GM18498 (cell line): ENCODE measurements around the gene RTL1.

ENCODE experiments used
- ATAC-seq: cut with Tn5 transposase; IDR thresholded peaks from one replicate; pipeline ENCODE4 v1.9.1; 2021; ENCODE audit warnings: mild to moderate bottlenecking, moderate library complexity; ENCODE audit not compliant: unreplicated experiment

Gene RTL1

DNA sequence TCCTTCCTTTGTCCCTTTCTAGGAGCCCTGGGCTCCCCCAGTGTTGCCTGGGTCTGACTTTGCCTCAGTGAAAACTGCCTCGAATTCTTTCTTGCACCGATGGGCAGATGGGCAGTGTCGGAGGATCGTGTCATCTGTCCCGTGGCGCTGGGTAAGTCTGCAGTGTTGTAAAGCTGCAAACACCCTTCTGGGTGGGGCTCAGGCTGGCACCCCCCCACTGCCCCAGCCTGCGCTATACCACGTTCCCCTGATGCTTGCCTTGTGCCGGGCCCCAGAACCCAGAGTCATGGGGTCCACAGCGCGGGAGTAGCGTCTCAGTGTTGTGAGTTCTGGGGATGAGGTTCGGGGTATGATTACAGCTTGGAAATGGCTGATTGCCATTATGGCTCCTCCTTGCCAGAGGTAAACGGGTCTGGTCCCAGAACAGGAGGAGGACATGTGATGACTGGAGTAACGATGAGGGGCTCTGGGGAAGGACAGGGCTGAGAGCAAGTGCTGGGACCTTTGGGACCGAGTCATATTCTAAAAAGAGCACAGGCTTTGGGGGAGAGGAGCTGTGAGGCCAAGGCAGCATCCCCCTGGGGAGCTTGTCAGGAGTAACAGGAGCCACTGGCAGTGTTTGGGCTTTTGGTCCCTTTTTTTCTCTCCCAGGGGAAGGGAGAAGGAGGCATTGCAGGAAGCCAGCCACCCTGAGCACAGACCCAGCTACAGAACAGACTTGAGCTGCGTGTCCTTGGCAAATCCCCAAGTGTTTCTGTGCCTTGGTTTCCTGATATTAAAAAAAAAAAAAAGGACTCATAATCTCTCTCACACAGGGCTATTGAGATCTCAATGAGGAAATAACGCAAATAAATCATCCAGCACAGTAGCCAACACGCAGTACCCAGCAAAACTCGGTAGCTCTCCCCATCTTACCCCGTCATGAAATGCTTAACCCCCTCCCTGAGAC is 4.3 kb downstream of the RTL1 start:
- ATAC-seq: no peak

DNA sequence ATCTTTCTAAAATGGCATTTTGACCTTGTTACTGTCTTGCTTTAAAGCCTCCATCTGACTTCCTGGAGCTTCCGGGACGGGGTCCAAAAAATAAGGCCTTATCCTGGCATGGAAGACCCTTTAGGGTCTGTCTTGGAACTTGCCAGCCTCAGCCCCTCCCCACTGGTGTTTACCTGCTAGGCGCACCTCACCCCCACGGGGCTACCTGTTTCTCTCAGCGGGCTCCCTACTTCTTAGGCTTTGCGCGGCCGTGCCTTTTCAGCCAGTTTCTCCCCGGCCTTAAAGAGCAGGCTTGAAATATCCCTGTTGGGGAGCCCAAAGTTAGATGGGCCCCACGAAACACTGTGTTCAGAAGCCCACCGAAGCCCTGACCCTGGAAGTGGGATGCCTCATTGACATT is 5.1 kb downstream of the RTL1 start:
- no peak for ATAC-seq

DNA sequence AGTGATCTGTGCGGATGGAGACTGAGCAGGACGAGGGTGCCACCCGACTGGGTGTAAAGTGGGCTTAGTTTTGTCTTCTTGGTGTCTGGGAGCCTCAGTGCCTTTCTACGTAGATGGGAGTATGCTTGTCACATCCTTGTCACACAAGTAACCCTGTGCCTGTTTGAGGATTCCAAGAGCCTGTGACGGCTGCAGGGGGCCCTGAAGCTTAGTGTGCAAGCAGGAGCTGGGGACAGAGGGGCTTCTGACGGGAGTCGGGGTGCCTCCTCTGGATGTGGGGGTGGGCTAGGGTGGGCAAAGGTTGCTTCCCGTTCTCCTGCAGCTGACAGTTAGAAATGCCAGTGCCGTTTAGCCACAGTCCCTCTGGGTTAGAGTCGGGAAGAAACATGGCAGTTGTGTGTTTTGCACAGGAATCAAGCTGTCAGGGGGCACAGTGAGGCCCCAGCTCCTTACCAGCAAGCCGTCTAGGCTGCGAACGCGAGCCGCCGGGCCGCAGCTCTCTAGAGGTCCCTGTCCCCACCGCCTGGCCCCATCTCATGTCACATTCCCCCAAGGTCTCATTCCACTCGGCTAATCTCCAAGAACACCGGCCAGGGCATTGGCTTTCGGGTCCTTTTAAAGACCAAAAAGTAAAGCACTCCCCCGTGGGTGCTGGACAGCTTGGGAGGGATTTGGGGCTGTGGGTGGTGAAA is 7.0 kb downstream of the RTL1 start:
- ATAC-seq: no peak

DNA sequence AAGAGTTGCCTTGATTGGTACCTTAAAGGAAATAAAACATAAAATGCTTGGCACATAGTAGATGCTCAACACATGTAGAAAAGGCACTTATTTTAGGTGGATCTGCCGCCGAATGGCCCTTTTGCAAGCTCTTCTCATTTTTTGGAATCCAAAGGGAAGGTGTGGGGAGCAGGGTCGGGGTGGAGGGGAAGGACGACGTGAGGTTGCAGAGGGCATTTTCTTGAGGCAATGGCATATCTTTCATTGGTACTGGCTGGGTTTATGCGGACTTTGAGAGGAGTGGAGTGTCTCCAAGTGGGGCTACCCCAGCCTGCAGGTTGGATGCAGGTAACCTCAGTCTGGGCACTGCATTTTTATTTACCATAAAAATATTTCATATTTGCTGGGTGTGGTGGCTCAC is 8.1 kb downstream of the RTL1 start:
- ATAC-seq: no peak

DNA sequence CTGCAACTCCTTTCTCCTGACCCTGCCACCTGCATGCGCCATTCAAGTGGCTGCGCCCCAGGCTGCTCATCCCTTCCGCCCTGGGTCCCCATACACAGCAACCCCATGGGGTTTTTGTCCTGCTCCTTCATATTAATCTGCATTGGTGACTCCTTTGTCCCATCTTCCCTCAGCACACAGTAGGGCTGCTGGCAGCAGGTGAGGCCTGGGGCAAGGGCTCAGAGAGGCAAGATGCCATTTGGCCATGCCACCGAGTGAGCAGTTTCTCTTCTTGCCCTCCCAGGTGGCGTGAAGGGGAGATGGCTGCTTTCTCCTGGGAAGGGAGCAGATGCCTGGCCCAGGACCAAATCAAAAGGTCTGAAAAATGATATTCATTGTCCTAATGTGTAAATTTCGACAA is 9.1 kb downstream of the RTL1 start:
- ATAC-seq: no peak

DNA sequence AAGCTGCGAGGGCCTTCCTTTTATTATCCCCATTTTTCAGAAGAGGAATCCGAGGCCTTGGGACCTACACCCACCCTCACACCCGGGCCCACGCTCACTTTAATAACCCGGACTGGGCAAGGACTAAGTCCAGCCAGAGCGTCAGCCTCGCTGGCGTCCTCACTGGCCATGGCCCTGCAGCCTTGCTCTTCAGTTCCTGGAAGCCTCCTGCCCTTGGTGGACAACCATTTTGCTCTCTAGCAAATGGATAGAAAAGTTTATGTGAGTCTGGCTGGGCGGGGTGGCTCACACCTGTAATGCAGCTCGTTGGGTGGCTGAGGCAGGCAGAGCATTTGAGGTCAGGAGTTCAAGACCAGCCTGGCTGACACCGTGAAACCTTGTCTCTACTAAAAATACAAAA is 9.8 kb downstream of the RTL1 start:
- ATAC-seq: no peak

DNA sequence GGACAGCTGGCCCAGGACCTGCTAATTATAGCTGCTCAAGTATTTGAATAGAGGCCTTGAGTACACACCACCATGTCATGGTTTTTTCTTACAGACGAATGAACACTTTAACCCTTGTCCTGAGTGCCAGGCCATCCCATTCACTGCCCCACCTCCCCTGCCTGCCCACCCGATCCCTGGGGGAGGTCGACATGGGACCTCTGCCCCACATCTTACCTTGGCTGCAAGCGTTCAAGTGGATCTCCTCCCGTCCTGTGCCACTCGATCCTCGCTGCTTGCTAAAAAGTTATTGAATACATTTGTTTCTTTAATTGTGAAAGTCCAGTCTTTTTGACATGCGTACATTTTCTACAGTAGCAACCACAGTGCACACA is 10.3 kb downstream of the RTL1 start:
- ATAC-seq: no peak

DNA sequence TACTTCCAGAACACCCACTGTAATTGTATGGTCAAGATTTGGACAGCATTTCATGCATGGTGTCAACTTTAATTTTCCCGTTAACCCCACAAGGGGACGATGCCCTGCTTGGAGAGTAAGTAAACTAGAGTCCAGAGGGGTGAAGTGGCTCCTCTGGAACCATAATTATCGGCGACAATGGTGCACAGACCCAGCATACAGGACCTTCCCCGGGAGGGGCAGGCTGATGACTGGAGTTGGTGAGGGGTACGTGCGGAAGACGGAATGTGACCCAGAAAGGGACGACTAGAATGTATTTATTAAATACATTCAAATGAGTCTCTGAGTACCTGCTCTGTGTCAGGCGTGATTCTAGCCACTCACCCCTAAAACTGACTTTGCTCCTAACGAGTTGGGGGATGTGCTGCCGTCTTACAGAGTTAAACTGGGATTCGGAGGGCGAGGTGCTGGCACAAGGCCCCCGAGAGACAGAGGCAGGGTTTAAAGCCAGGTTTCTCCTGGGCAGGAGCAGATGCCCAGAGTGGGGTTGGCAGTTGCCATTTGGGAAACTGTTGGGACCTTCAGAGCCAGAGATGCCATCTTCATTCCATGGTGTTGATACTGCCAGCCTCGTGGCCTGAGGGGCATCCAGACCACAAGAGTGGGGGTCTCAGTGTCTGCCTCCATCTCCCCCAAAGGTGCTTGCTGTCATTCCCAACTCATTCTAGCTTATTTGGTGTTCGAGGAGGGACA is 10.9 kb downstream of the RTL1 start:
- no peak for ATAC-seq

DNA sequence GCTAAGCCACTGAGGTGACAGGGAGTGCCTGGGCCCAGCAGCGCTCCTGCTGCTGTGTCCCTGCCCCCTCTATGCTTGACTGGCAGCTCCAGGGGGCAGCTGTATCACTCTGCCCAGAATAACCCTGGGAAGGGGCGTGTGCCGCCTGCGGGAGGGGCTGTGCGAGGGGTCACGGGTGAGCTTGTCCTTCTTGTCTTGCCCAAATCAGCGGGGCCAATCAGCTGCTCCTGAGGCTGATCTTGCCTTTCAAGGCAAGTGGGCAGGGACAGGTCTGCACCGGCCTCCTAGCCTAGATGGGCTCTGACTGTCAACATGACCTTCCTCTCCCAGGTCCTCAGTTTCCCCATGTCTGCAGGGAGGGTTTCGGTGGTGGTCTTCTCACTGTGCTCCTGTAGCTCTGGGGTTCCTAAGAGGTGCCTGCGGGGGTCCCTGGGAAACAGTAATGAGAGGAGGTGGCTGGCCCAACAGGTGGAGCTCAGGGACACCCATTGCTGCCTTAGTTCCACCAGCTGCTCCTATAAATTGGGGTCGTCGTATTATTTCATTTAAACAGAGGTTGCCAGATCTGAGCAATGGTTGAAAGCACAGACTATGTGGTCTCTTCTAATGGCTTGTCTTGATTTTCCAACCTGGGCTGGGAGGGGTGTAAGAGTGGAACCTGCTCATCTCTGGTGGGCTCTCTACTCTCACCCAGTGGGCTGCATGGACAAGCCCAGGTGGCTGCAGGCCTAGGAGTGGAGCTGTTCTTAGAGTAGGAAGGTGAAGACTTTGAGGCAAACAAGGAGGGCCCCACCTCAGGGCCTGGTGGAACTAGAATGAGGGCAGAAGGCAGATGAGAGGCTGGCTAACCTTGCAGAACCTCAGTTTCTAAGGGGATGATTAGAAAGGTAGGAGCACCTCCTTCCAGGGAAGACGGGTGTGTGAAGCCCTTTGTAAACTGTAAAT is 11.7 kb downstream of the RTL1 start:
- no peak for ATAC-seq

DNA sequence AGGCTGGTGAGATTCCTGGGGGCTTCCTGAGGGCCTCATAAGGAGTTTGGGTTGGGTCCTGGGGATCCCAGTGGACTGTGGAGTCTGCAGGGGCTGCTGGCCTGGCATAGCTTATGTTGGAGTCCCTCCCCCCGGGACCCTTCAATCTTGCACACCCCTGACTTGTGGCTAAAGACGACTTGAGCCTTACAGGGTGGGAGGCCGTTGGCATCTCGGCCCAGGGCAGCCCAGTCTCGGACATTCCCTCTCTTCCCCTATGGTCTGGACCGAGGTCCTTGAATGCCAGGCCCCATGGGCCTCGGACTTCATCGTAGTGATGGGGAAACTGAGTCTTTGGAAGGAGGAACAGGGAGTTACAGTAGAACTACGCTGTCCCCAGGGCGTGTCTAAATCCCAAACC is 12.5 kb downstream of the RTL1 start:
- ATAC-seq: no peak

DNA sequence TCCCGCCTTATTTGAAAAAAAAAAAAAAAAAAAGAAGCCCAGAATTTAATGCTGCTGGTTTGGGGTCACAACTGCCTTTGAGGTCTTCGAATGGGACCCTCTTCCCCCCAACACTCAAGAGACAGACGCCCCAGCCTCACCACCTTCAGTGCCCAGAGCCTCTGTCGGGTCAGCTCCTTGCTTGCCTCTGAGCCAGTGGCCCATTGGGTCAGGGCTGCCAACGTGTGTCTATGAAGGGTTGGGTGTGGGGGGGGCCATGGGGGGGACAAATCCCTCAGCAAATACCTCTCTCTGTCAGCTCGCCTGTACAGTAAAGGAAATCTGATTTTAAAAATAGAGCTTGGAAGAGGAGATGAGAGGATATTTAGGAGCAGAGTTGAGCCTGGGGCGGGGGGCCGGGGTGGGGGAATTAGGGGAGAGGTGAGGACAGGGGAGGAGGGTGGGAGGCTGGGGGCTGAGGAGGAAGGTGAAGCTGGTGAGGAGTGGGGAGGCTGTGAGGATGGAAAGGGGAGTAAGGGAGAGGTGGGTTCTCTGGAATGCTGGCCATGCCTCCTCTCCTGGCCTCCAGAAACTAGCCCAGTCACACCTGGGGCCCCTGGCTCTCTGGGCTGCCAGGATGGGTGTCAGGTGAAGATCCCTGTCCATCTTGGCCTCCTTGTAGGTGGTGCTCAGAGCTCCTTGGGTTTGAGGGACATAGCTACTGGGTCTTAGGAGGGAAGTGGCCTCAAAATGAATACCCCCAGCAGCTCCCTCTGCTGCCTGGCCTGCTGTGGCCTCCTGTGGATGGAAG is 13.3 kb downstream of the RTL1 start:
- ATAC-seq: no peak

DNA sequence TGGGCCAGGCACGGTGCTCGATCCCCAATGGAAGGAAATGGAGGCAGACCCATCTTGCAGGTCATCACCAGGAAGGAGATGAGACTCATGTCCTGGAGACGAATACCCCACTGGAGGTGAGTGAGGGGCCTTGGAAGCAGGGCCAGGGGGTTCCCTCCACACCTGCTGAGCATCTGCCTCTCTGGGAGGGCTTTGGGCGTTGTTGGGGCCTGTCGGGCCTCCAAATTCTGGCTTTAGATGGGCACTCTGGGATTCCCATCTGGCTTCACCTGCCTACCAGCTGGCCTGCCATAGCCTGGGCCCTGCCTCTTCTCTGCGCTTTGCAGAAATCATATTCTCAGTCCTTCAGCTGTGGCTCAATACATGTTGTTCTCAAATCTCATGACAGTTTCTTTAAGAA is 13.9 kb downstream of the RTL1 start:
- ATAC-seq: no peak

DNA sequence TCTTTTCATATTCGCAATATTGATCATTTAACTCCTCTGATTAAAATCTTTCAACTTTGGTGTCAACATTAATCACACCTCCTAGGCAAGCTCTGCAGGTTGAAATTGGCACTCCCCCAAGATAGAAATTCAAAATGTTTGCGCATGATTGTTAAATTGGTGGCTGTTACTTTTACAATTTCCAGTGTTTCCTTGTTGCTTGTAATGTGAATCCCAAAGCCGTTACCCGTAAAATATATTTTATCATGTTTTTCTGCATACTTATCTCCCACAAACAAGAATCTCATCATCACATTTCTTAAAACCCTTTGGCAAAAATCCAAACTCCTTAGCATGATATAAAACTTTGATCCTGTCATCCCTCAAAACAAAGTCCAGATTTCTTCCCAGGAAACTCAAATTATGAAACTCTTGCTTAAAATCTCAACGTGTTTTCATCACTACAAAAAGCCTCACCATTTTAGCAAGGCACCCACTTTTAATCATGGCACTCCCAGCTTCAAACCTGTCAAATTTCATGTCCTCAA is 14.7 kb downstream of the RTL1 start:
- no peak for ATAC-seq

DNA sequence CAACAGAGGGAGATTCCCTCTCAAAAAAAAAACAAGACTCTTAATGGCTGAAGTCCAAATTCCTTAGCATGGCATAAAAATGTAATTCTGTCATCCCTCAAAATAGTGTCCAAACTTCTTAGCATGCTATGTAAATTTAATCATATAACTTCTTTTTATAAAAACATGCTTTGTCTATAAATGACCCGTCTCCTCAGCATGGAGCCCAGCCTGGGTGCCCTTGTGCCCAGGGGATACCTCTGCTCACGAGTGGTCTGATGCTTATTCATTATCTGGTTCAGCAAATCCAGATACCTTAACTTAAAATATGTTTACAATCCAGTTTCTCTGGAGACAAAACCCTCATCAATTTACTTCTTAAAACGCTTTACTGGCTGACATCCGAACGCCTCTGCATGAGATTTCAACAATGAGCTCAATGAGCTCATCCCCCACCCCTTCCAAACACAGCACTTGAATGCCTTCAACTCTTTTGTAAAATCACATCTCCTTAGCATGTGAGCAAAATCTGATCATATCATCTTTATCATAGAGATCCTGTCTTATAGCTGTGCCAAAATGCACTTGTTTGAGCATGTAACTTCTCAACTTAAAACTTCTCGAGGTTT is 15.7 kb downstream of the RTL1 start:
- ATAC-seq: no peak

DNA sequence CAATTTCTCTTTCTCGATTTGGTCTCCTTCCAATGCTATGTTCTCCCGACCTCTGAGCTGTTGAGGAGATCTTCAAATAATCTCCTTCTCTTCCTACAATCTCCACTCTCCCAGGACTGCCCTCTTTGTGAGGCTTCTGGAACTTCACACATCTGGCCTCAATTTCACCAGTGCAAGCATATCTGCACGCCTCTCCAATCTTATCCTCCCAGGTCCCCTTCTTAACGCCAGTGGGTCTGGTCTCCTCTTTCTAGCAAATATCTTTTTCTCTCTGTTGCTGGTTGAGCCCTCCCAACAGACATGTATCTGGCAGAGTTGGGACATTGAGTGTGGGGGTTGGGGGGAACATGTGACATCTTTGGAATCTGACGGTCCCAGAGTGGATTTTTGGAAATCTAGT is 17.9 kb downstream of the RTL1 start:
- no peak for ATAC-seq

DNA sequence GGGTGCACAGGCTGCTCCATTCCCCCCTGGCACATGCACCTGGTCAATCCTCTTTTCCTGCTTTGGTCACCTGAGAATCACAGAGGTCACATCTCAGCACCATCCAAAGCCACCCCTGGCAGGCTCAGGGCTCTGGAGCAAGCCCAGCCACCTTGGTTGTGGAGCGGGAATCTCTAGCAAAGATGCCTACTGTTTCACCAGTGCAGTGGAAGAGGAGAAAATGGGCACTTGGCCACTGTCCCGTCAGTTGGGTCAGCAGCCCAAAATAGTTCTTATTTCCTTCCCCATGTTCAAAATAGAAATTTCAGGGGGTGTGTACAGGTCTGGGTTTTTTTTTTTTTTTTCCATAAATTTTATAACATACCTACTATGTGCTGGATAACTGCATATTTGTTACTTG is 18.3 kb downstream of the RTL1 start:
- ATAC-seq: no peak

DNA sequence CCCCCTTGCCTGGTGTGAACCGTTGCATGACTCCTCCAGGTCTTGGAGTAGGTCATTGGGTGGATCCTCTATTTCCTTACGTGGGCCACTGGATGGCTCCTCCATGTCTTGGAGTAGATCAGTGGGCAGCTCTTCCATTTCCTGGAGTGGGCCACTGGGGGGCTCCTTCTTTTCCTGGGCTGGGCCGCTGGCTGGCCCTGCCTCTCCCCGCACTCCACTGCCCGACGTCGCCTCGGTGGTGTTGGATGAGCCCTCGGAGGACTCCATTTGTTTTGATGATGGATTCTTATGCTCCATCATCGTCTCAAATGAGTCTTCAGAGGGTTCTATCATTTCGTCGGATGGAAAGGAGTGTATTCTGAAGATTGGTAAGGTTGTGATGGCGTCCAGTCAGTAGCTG is 19.1 kb downstream of the RTL1 start:
- no peak for ATAC-seq

DNA sequence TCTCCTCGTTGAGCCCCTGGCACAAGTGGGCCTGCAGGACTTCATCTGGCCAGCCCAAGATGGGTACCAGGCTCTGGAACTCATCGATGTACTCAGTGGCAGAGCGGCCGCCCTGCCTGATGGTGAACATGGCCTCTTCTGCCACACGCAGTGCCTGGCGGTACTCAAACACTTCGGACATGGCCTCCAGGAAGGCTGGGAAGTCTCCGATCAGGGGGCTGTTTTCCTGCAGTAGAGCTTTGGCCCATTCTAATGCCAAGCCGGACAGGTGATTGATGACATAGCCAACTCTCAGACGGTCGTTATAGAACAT is 19.8 kb downstream of the RTL1 start:
- ATAC-seq: no peak

DNA sequence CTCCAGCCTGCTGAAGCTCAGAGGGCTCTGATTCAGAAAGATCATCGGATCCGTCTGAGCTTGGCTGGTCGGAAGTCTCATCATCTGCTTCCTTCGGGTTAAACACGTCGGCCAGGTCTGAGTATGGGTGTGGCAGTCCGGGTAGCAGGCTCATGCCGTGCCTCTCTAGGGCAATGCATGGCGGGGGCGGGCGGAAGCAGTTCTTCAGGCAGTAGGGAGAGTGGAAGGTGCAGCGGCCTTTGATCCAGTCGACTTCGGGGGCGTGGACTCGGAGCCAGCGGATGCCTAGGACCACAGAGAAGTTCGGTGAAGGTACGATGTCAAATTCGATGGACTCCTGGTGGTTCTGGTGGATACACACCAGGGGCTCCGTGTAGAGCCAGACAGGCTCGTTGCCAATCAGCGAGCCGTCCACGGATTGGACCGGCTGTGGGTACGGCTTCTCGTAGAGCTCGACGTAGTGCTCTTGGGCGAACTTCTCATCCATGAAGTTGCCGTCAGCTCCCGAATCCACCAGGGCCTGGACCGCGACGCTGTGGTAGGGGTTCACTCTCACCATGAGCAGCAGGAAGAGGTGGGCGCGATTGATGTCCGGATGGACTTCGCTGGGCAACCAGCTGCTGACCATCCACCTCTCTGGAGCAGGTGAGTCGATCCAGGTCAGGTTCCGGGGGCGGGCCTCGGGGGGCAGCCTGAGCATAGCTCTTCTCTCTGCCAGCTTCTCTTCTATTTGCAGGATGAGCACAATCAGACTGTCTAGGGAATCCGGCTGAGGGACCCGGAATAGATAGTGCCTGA is 20.3 kb downstream of the RTL1 start:
- no peak for ATAC-seq
